HepG2 (cell line): ENCODE data around the gene BABAM2.

ENCODE experiments used
- HOXA7 ChIP-seq: sonication (generic); formaldehyde crosslinking; IDR thresholded peaks from 2 replicates; pipeline ENCODE4 v1.8.1; 2022; ENCODE audit warnings: mild to moderate bottlenecking, missing genetic modification reagents, moderate library complexity
- POLR2A ChIP-seq, 2 experiments: IDR thresholded peaks; 2 replicates each; pipeline ENCODE4 v1.6.1; 2011; ENCODE audit warnings: low read depth in 2 of 2, low read length in 2 of 2, mild to moderate bottlenecking in 1 of 2, moderate library complexity in 1 of 2; ENCODE audit not compliant: insufficient read depth in 1 of 2
- RELA ChIP-seq: sonication (generic); formaldehyde crosslinking; IDR thresholded peaks from 2 replicates; pipeline ENCODE4 v1.4.0; 2020; ENCODE audit warnings: missing genetic modification reagents
- RNF219 ChIP-seq: sonication (generic); formaldehyde crosslinking; IDR thresholded peaks from 2 replicates; pipeline ENCODE4 v1.5.0; 2020; ENCODE audit warnings: mild to moderate bottlenecking, missing genetic modification reagents
- RXRA ChIP-seq: sonication (generic); formaldehyde crosslinking; IDR thresholded peaks from 2 replicates; pipeline ENCODE4 v1.5.1; 2020; ENCODE audit warnings: missing genetic modification reagents
- SAFB2 ChIP-seq: sonication (generic); formaldehyde crosslinking; IDR thresholded peaks from 2 replicates; pipeline ENCODE4 v1.5.1; 2020; ENCODE audit warnings: missing genetic modification reagents, low read depth, mild to moderate bottlenecking, borderline replicate concordance
- TAF1 ChIP-seq: sonication (generic); formaldehyde crosslinking; IDR thresholded peaks from 2 replicates; pipeline ENCODE4 v1.4.0; 2020; ENCODE audit warnings: missing genetic modification reagents
- ZFP1 ChIP-seq: IDR thresholded peaks from 2 replicates; pipeline ENCODE4 v1.6.1; 2016
- ZNF225 ChIP-seq: sonication (generic); formaldehyde crosslinking; IDR thresholded peaks from 2 replicates; pipeline ENCODE4 v1.4.0; 2020; ENCODE audit warnings: mild to moderate bottlenecking, missing genetic modification reagents
- ZNF605 ChIP-seq: sonication (generic); formaldehyde crosslinking; IDR thresholded peaks from 2 replicates; pipeline ENCODE4 v1.8.0; 2022; ENCODE audit warnings: mild to moderate bottlenecking, missing genetic modification reagents
- ZNF607 ChIP-seq: sonication (generic); formaldehyde crosslinking; IDR thresholded peaks from 2 replicates; pipeline ENCODE4 v1.5.1; 2020; ENCODE audit warnings: missing genetic modification reagents, mild to moderate bottlenecking, borderline replicate concordance
- TF ChIP-seq, protein P1 (sequence below): sonication (generic); formaldehyde crosslinking; IDR thresholded peaks from 2 replicates; pipeline ENCODE4 v1.5.0; 2020; ENCODE audit warnings: mild to moderate bottlenecking, missing genetic modification reagents, moderate library complexity

GRCh38 chr2:27963472-27963871 is 72.9 kb downstream of the BABAM2 start:
- TF ChIP-seq ZFP1 (CRISPR knock-in tag) (no peak), ZNF605 (CRISPR knock-in tag) (no peak), ZNF607 (CRISPR knock-in tag) (no peak), HOXA7 (CRISPR knock-in tag) (no peak), POLR2A (IDR thresholded peaks at IDR 0.05; ENCODE audit: insufficient read depth in 1 of 2, low read depth in 2 of 2, low read length in 2 of 2) (no peak), RELA (no peak), TAF1 (CRISPR knock-in tag) (no peak), RNF219 (no peak), ZNF225 (CRISPR knock-in tag) (no peak), SAFB2 (CRISPR knock-in tag) (no peak), RXRA (CRISPR knock-in tag) (no peak)
- TF ChIP-seq, protein P1, sequence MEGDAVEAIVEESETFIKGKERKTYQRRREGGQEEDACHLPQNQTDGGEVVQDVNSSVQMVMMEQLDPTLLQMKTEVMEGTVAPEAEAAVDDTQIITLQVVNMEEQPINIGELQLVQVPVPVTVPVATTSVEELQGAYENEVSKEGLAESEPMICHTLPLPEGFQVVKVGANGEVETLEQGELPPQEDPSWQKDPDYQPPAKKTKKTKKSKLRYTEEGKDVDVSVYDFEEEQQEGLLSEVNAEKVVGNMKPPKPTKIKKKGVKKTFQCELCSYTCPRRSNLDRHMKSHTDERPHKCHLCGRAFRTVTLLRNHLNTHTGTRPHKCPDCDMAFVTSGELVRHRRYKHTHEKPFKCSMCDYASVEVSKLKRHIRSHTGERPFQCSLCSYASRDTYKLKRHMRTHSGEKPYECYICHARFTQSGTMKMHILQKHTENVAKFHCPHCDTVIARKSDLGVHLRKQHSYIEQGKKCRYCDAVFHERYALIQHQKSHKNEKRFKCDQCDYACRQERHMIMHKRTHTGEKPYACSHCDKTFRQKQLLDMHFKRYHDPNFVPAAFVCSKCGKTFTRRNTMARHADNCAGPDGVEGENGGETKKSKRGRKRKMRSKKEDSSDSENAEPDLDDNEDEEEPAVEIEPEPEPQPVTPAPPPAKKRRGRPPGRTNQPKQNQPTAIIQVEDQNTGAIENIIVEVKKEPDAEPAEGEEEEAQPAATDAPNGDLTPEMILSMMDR (CRISPR knock-in tag), result no peak
